HCT116 (cell line): Measurements from ENCODE around the gene UGT2B17. TPM values are rescaled to one million over a fixed set of nuclear protein-coding genes. Genes with fewer than 3 reads are reported as not detected.
A peak's percentile ranks its signal among the peaks of the same experiment; 100 is the strongest.

Source experiments
- ATAC-seq: fragments of 200-7000 bp; cut with Tn5 transposase; 2 replicates; pipeline ENCODE4 v1.9.1; 2020; ENCODE audit warnings: mild to moderate bottlenecking, moderate library complexity
- BruUV-seq: library from RNA; stranded (reverse); fragments of 400-500 nt; replicated peaks from 2 replicates; lab custom pipeline; 2021; lab: Mats Ljungman, UMichigan
- CTCF ChIA-PET: fragments of 300-600 bp; sonication (Branson Sonifier 250); formaldehyde crosslinking; loops from one replicate; lab custom pipeline; 2021; ENCODE audit warnings: antibody characterized with exemption; lab: Charles Lee
- POLR2A ChIA-PET: fragments of 300-600, 350-600 bp; sonication (Branson Sonifier 250); formaldehyde crosslinking; loops from one replicate; lab custom pipeline; 2021; ENCODE audit warnings: antibody characterized with exemption; lab: Charles Lee
- RAD21 ChIA-PET, 2 experiments: fragments of 300-600 bp; sonication (Branson Sonifier 250); formaldehyde crosslinking; loops; one replicate each; lab custom pipeline; 2023; ENCODE audit warnings: low total read pairs in 2 of 2; ENCODE audit not compliant: uncharacterized antibody in 2 of 2, unreplicated experiment in 2 of 2, low non-redundant PET in 1 of 2; lab: Charles Lee
- DNase-seq: peaks from one replicate; pipeline ENCODE4 v3.0.0-alpha.2; 2010; ENCODE audit warnings: low read depth, low spot score
- H2AFZ ChIP-seq: fragments of 200-600 bp; shearing (Covaris generic), sonication (generic); 2 replicates; pipeline ENCODE4 v1.6.1; 2017; ENCODE audit warnings: low read depth, mixed run types, mixed read lengths, antibody characterized with exemption, low read length; ENCODE audit not compliant: poor library complexity, severe bottlenecking
- H3K27ac ChIP-seq: 2 replicates; pipeline ENCODE4 v1.5.1; 2012; ENCODE audit warnings: low read depth, low read length
- H3K27me3 ChIP-seq: fragments of 200-600 bp; sonication (generic); 2 replicates; pipeline ENCODE4 v1.6.1; 2016; ENCODE audit warnings: mixed run types, low read length, mixed read lengths; ENCODE audit not compliant: insufficient read depth
- H3K36me3 ChIP-seq, 2 experiments: fragments of 200-500 bp in 1 of 2; fragments of 200-600 bp in 1 of 2; sonication (Bioruptor generic) in 1 of 2; sonication (generic) in 1 of 2; 2 replicates each; pipeline versions ENCODE4 v1.5.1 to v1.6.1; 2014 to 2016; ENCODE audit warnings: low read length in 2 of 2, inconsistent platforms in 1 of 2, mixed read lengths in 1 of 2, mixed run types in 1 of 2; ENCODE audit not compliant: insufficient read depth in 2 of 2, control insufficient read depth in 1 of 2
- H3K4me1 ChIP-seq, 2 experiments: fragments of 200-600 bp in 1 of 2; sonication (generic) in 1 of 2; 2 replicates each; pipeline versions ENCODE4 v1.5.1 to v1.6.1; 2012 to 2017; ENCODE audit warnings: low read length in 2 of 2, inconsistent platforms in 1 of 2, mild to moderate bottlenecking in 1 of 2, mixed read lengths in 1 of 2, mixed run types in 1 of 2, moderate library complexity in 1 of 2; ENCODE audit not compliant: insufficient read depth in 2 of 2, control insufficient read depth in 1 of 2
- H3K4me2 ChIP-seq: fragments of 200-600 bp; sonication (generic); 2 replicates; pipeline ENCODE4 v1.6.1; 2017; ENCODE audit warnings: mixed run types, low read length, mixed read lengths
- H3K4me3 ChIP-seq, 2 experiments: fragments of 200-600 bp in 1 of 2; sonication (generic) in 1 of 2; replicated peaks in 1 of 2; 2 replicates each; pipeline ENCODE4 v1.5.1; 2011 to 2016; ENCODE audit warnings: low read length in 2 of 2, control low read depth in 1 of 2, low read depth in 1 of 2, mild to moderate bottlenecking in 1 of 2, mixed read lengths in 1 of 2, mixed run types in 1 of 2
- H3K79me2 ChIP-seq: fragments of 200-600 bp; sonication (generic); 2 replicates; pipeline ENCODE4 v1.6.1; 2017; ENCODE audit warnings: mild to moderate bottlenecking, mixed run types, low read length, moderate library complexity, mixed read lengths; ENCODE audit not compliant: insufficient read depth
- H3K9ac ChIP-seq: fragments of 200-600 bp; sonication (generic); 2 replicates; pipeline ENCODE4 v1.6.1; 2016; ENCODE audit warnings: low read length, mixed read lengths
- H3K9me2 ChIP-seq: fragments of 200-600 bp; sonication (generic), shearing (Covaris generic); 2 replicates; pipeline ENCODE4 v1.6.1; 2017; ENCODE audit warnings: mixed run types, mild to moderate bottlenecking, moderate library complexity; ENCODE audit not compliant: insufficient read depth
- H3K9me3 ChIP-seq, 2 experiments: fragments of 200-500 bp in 1 of 2; fragments of 200-600 bp in 1 of 2; sonication (Bioruptor generic) in 1 of 2; sonication (generic) in 1 of 2; 2 replicates each; pipeline ENCODE4 v1.6.1; 2014 to 2017; ENCODE audit warnings: low read length in 2 of 2, mixed read lengths in 2 of 2, inconsistent platforms in 1 of 2, low read depth in 1 of 2, mild to moderate bottlenecking in 1 of 2, mixed run types in 1 of 2, moderate library complexity in 1 of 2; ENCODE audit not compliant: control insufficient read depth in 1 of 2, insufficient read depth in 1 of 2
- H4K20me1 ChIP-seq: fragments of 200-600 bp; sonication (generic), shearing (Covaris generic); 2 replicates; pipeline ENCODE4 v1.6.1; 2017; ENCODE audit warnings: mixed run types, mild to moderate bottlenecking, moderate library complexity; ENCODE audit not compliant: insufficient read depth
- ELF1 ChIP-seq: IDR thresholded peaks from 2 replicates; pipeline ENCODE4 v1.6.1; 2012; ENCODE audit warnings: low read depth, borderline replicate concordance
- EZH2 ChIP-seq: fragments of 200-600 bp; sonication (generic); IDR thresholded peaks from 2 replicates; pipeline ENCODE4 v1.6.1; 2017; ENCODE audit warnings: antibody characterized with exemption, mixed run types
- EZH2phosphoT487 ChIP-seq: fragments of 200-600 bp; IDR thresholded peaks from 2 replicates; pipeline ENCODE4 v1.6.1; 2018; ENCODE audit warnings: antibody characterized with exemption, borderline replicate concordance
- FOSL1 ChIP-seq: IDR thresholded peaks from 2 replicates; pipeline ENCODE4 v1.6.1; 2012; ENCODE audit warnings: low read depth
- POLR2AphosphoS5 ChIP-seq: IDR thresholded peaks from 2 replicates; pipeline ENCODE4 v1.6.1; 2011; ENCODE audit warnings: mild to moderate bottlenecking, low read depth, low read length, moderate library complexity
- TCF7L2 ChIP-seq: IDR thresholded peaks from 2 replicates; pipeline ENCODE4 v1.7.0; 2011; ENCODE audit warnings: borderline replicate concordance, inconsistent platforms; ENCODE audit not compliant: insufficient read depth, insufficient read length; ENCODE audit errors: extremely low read depth
- ZNF274 ChIP-seq: fragments of 200-500 bp; sonication (Bioruptor generic); IDR thresholded peaks from 2 replicates; pipeline ENCODE4 v1.6.1; 2014; ENCODE audit warnings: mild to moderate bottlenecking, low read depth, low read length, inconsistent platforms
- intact Hi-C: fragments of 100-400 bp; cut with micrococcal nuclease; formaldehyde crosslinking; loops from 2 replicates; pipeline ENCODE4 v1.10.0; 2022
- total RNA-seq: library from RNA; stranded (reverse); gene quantifications from one replicate; pipeline ENCODE4 v1.2.1, GENCODE V29; 2021; ENCODE audit not compliant: unreplicated experiment
- TF ChIP-seq, protein P1 (sequence below): IDR thresholded peaks from 2 replicates; pipeline ENCODE4 v1.6.1; 2012; ENCODE audit warnings: low read depth
- TF ChIP-seq, protein P2 (sequence below): IDR thresholded peaks from 2 replicates; pipeline ENCODE4 v1.6.1; 2012
- TF ChIP-seq, protein P3 (sequence below), 3 experiments: fragments of 200-600 bp in 1 of 3; sonication (generic) in 1 of 3; IDR thresholded peaks in 2 of 3; conservative IDR thresholded peaks in 1 of 3; 2 replicates each; pipeline ENCODE4 v1.5.1; 2012 to 2017; ENCODE audit warnings: low read depth in 2 of 3, low read length in 2 of 3, antibody characterized with exemption in 1 of 3, borderline replicate concordance in 1 of 3, control low read depth in 1 of 3, mild to moderate bottlenecking in 1 of 3, mixed read lengths in 1 of 3, mixed run types in 1 of 3, moderate library complexity in 1 of 3; ENCODE audit not compliant: insufficient read depth in 1 of 3

The UGT2B17 gene
- total RNA-seq, 1 experiment from 2014 or later = not detected

DNA sequence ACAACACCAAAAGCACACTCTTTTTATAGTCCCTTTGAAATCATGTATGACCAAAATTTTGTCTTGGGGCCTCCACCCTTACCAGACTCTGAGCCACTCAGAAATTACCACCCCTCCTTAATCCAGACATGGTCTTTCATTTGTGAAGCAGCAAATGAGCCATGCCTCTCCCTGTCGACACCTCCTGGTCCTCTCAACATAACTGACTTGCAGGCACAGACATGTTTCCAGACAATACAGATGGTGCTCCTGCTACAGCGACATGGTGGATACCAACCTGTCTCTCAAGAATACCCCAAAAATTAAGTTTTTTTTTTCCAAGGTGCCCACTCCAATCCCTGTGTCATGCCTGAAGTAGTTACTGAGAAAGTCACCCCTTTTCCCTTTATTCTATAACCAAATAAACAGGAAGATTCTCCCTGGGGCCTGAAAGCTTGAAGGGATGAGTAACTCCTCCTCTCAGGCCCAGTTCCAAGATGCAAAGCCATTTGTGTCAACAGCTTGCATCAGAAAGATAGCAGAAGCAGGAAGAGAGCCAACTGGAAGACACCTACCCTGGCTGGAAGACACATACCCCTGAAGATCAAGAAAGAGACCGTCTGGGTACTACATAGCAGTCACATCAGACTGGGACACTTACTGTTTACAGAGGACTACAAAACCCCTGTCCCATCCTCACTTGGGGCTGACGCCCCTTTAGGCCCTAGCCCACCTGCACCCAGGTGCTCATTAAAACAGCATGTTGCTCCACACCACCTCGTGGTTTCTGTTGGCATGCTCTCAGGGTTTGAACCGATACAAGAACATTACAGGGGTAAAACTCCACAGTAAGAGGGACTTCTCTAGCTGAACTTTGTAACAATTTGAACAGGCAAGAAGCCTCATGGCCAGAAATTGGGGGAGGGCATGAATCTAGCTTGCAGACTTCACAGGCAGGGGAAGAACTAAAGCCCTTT is 5.5 kb upstream of the UGT2B17 start (continued):
- no peak for TF ChIP-seq TCF7L2
- TF ChIP-seq, protein P1, sequence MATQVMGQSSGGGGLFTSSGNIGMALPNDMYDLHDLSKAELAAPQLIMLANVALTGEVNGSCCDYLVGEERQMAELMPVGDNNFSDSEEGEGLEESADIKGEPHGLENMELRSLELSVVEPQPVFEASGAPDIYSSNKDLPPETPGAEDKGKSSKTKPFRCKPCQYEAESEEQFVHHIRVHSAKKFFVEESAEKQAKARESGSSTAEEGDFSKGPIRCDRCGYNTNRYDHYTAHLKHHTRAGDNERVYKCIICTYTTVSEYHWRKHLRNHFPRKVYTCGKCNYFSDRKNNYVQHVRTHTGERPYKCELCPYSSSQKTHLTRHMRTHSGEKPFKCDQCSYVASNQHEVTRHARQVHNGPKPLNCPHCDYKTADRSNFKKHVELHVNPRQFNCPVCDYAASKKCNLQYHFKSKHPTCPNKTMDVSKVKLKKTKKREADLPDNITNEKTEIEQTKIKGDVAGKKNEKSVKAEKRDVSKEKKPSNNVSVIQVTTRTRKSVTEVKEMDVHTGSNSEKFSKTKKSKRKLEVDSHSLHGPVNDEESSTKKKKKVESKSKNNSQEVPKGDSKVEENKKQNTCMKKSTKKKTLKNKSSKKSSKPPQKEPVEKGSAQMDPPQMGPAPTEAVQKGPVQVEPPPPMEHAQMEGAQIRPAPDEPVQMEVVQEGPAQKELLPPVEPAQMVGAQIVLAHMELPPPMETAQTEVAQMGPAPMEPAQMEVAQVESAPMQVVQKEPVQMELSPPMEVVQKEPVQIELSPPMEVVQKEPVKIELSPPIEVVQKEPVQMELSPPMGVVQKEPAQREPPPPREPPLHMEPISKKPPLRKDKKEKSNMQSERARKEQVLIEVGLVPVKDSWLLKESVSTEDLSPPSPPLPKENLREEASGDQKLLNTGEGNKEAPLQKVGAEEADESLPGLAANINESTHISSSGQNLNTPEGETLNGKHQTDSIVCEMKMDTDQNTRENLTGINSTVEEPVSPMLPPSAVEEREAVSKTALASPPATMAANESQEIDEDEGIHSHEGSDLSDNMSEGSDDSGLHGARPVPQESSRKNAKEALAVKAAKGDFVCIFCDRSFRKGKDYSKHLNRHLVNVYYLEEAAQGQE = no peak
- no peak for TF ChIP-seq ELF1
- no peak for TF ChIP-seq ZNF274
- no peak for TF ChIP-seq FOSL1
- TF ChIP-seq, protein P2, sequence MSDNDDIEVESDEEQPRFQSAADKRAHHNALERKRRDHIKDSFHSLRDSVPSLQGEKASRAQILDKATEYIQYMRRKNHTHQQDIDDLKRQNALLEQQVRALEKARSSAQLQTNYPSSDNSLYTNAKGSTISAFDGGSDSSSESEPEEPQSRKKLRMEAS = no peak
- no peak for TF ChIP-seq EZH2
- no peak for TF ChIP-seq POLR2AphosphoS5

DNA sequence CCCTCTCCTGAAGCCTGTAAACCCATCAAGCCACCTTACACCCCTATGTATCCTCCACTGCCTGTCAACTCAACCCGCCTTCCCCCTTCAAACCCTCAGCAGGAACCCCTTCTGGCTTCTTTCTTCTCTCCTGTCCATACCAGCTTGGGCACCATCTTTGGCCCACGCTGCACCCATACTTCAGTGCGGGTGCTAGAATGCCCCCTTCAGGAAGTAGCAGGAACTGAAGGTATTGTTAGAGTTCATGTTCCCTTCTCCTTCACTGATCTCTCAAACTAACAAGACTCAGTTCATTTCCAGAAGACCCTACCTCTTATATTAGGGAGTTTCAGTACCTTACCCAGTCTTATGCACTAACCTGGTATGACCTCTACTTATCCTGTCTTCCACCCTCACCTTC is 1.5 kb upstream of the UGT2B17 start:
- CTCF ChIA-PET = no interaction called here
- intact Hi-C loops = no loop called here

More for the DNA sequence above, 1.5 kb upstream of the UGT2B17 start:
- Histone ChIP-seq H3K9ac (no peak overlapping the region), H3K4me3 (no peak overlapping the region), H3K4me2 (no peak overlapping the region), H3K4me1 (no peaks in the 10 kb centered on the region), H3K27me3 (no peaks in the 10 kb centered on the region), H4K20me1 (no peaks in the 10 kb centered on the region), H3K9me3 (no peaks in the 10 kb centered on the region), H3K79me2 (no peaks in the 10 kb centered on the region), H3K36me3 (no peaks in the 10 kb centered on the region), H3K27ac (no peak overlapping the region), H3K9me2 (no peaks in the 10 kb centered on the region), H2AFZ (no peak overlapping the region)
- RAD21 ChIA-PET = no interaction called here
- no TSS peak for BruUV-seq
- no peak for ATAC-seq
- POLR2A ChIA-PET = no interaction called here
- TF ChIP-seq, protein P3, sequence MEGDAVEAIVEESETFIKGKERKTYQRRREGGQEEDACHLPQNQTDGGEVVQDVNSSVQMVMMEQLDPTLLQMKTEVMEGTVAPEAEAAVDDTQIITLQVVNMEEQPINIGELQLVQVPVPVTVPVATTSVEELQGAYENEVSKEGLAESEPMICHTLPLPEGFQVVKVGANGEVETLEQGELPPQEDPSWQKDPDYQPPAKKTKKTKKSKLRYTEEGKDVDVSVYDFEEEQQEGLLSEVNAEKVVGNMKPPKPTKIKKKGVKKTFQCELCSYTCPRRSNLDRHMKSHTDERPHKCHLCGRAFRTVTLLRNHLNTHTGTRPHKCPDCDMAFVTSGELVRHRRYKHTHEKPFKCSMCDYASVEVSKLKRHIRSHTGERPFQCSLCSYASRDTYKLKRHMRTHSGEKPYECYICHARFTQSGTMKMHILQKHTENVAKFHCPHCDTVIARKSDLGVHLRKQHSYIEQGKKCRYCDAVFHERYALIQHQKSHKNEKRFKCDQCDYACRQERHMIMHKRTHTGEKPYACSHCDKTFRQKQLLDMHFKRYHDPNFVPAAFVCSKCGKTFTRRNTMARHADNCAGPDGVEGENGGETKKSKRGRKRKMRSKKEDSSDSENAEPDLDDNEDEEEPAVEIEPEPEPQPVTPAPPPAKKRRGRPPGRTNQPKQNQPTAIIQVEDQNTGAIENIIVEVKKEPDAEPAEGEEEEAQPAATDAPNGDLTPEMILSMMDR (IDR thresholded peaks at IDR 0.05 in 2 of 3, conservative IDR thresholded peaks at IDR 0.05 in 1 of 3; ENCODE audit: borderline replicate concordance in 1 of 3, insufficient read depth in 1 of 3, low read depth in 2 of 3, low read length in 2 of 3) = peak in 2 of 3 experiments; percentile 33 to 41; a peak in 4 of 6 replicates
- TF ChIP-seq EZH2phosphoT487 = no peak
- DNase-seq = no peak
